H9 (cell line): ENCODE data around the gene SPTSSA. TPM values are rescaled to one million over a fixed set of nuclear protein-coding genes. Genes with fewer than 3 reads are reported as not detected.

Experiments
- DNase-seq: peaks from one replicate; pipeline ENCODE4 v3.0.0-alpha.2; 2017
- H2AFZ ChIP-seq: one replicate; pipeline ENCODE4 v1.6.1; 2013; ENCODE audit warnings: mild to moderate bottlenecking, low read length, control low read depth, moderate library complexity
- H2AK5ac ChIP-seq: 2 replicates; pipeline ENCODE4 v1.6.1; 2013; ENCODE audit warnings: low read length, control low read depth, mixed read lengths; ENCODE audit not compliant: insufficient read length
- H2BK120ac ChIP-seq: one replicate; pipeline ENCODE4 v1.6.1; 2013; ENCODE audit warnings: low read depth, mild to moderate bottlenecking, low read length, control low read depth, inconsistent platforms; ENCODE audit not compliant: poor library complexity, severe bottlenecking
- H2BK12ac ChIP-seq: 2 replicates; pipeline ENCODE4 v1.6.1; 2013; ENCODE audit warnings: low read length, control low read depth, mixed read lengths, low read depth; ENCODE audit not compliant: insufficient read length
- H2BK15ac ChIP-seq: 2 replicates; pipeline ENCODE4 v1.6.1; 2013; ENCODE audit warnings: low read depth, low read length, control low read depth
- H2BK20ac ChIP-seq: one replicate; pipeline ENCODE4 v1.6.1; 2013; ENCODE audit warnings: low read depth, mild to moderate bottlenecking, low read length, control low read depth, inconsistent platforms; ENCODE audit not compliant: poor library complexity, severe bottlenecking
- H2BK5ac ChIP-seq: 2 replicates; pipeline ENCODE4 v1.6.1; 2013; ENCODE audit warnings: low read length, control low read depth, mixed read lengths; ENCODE audit not compliant: insufficient read length
- H3K14ac ChIP-seq: 2 replicates; pipeline ENCODE4 v1.6.1; 2013; ENCODE audit warnings: low read length, control low read depth; ENCODE audit not compliant: insufficient read depth
- H3K18ac ChIP-seq: 2 replicates; pipeline ENCODE4 v1.6.1; 2013; ENCODE audit warnings: low read depth, mild to moderate bottlenecking, mixed read lengths, low read length, control low read depth; ENCODE audit not compliant: insufficient read length
- H3K23ac ChIP-seq: 2 replicates; pipeline ENCODE4 v1.6.1; 2013; ENCODE audit warnings: low read length, control low read depth, mixed read lengths, low read depth; ENCODE audit not compliant: insufficient read length
- H3K23me2 ChIP-seq: 2 replicates; pipeline ENCODE4 v1.6.1; 2013; ENCODE audit warnings: low read depth, mild to moderate bottlenecking, mixed read lengths, low read length, control low read depth; ENCODE audit not compliant: insufficient read length, poor library complexity, severe bottlenecking
- H3K27ac ChIP-seq: 2 replicates; pipeline ENCODE4 v1.5.1; 2013; ENCODE audit warnings: low read length, control low read depth, mixed read lengths, low read depth; ENCODE audit not compliant: insufficient read length
- H3K27me3 ChIP-seq: 2 replicates; pipeline ENCODE4 v1.6.1; 2013; ENCODE audit warnings: low read length, control low read depth, inconsistent platforms; ENCODE audit not compliant: insufficient read depth
- H3K4ac ChIP-seq: 2 replicates; pipeline ENCODE4 v1.6.1; 2013; ENCODE audit warnings: low read depth, mild to moderate bottlenecking, control low read depth, inconsistent platforms, low read length, moderate library complexity
- H3K4me1 ChIP-seq: 2 replicates; pipeline ENCODE4 v1.6.1; 2013; ENCODE audit warnings: low read length, control low read depth, inconsistent platforms; ENCODE audit not compliant: insufficient read depth
- H3K4me2 ChIP-seq: 2 replicates; pipeline ENCODE4 v1.6.1; 2013; ENCODE audit warnings: low read length, control low read depth, mixed read lengths; ENCODE audit not compliant: insufficient read length, insufficient read depth
- H3K56ac ChIP-seq: 2 replicates; pipeline ENCODE4 v1.6.1; 2013; ENCODE audit warnings: low read depth, mild to moderate bottlenecking, mixed read lengths, low read length, control low read depth; ENCODE audit not compliant: insufficient read length
- H3K79me1 ChIP-seq: 2 replicates; pipeline ENCODE4 v1.6.1; 2013; ENCODE audit warnings: low read depth, mild to moderate bottlenecking, moderate library complexity, low read length, control low read depth, inconsistent platforms; ENCODE audit not compliant: insufficient read depth, poor library complexity, severe bottlenecking
- H3K79me2 ChIP-seq: 2 replicates; pipeline ENCODE4 v1.6.1; 2013; ENCODE audit warnings: low read length, control low read depth, inconsistent platforms; ENCODE audit not compliant: insufficient read depth
- H3K9ac ChIP-seq: 2 replicates; pipeline ENCODE4 v1.6.1; 2013; ENCODE audit warnings: low read length, control low read depth, mixed read lengths; ENCODE audit not compliant: insufficient read length; ENCODE audit errors: extremely low read depth
- H3K9me3 ChIP-seq: one replicate; pipeline ENCODE4 v1.6.1; 2013; ENCODE audit warnings: low read depth, low read length, inconsistent platforms; ENCODE audit not compliant: control insufficient read depth
- H3T11ph ChIP-seq: one replicate; pipeline ENCODE4 v1.6.1; 2013; ENCODE audit warnings: mild to moderate bottlenecking, low read length, control low read depth, inconsistent platforms
- H4K20me1 ChIP-seq: one replicate; pipeline ENCODE4 v1.6.1; 2013; ENCODE audit not compliant: control insufficient read depth, insufficient read length, insufficient read depth
- H4K5ac ChIP-seq: 2 replicates; pipeline ENCODE4 v1.6.1; 2013; ENCODE audit warnings: low read depth, mild to moderate bottlenecking, mixed read lengths, low read length, control low read depth; ENCODE audit not compliant: insufficient read length
- H4K8ac ChIP-seq: replicated peaks from 2 replicates; pipeline ENCODE4 v1.6.1; 2013; ENCODE audit warnings: low read length, control low read depth, mixed read lengths, low read depth; ENCODE audit not compliant: insufficient read length
- H4K91ac ChIP-seq: 2 replicates; pipeline ENCODE4 v1.6.1; 2013; ENCODE audit warnings: low read depth, mild to moderate bottlenecking, moderate library complexity, mixed read lengths, low read length, control low read depth; ENCODE audit not compliant: insufficient read length
- H3K27ac Mint-ChIP-seq, 3 experiments: 2 replicates in 2 of 3; 3 replicates in 1 of 3; pipeline ENCODE4 v1.8.0; 2020 to 2021; ENCODE audit warnings: mixed read lengths in 3 of 3, mild to moderate bottlenecking in 1 of 3, moderate library complexity in 1 of 3
- H3K27me3 Mint-ChIP-seq: 2 replicates; pipeline ENCODE4 v1.8.0; 2021; ENCODE audit warnings: low read depth, mild to moderate bottlenecking, moderate library complexity, mixed read lengths
- H3K36me3 Mint-ChIP-seq, 3 experiments: 2 replicates in 2 of 3; 3 replicates in 1 of 3; pipeline ENCODE4 v1.8.0; 2020 to 2021; ENCODE audit warnings: low read depth in 3 of 3, mixed read lengths in 3 of 3; ENCODE audit not compliant: insufficient read depth in 1 of 3
- H3K4me1 Mint-ChIP-seq, 2 experiments: 2 replicates each; pipeline ENCODE4 v1.8.0; 2020; ENCODE audit warnings: mixed read lengths in 2 of 2
- H3K4me3 Mint-ChIP-seq, 2 experiments: 2 replicates in 1 of 2; 3 replicates in 1 of 2; pipeline ENCODE4 v1.8.0; 2020 to 2021; ENCODE audit warnings: mild to moderate bottlenecking in 2 of 2, mixed read lengths in 2 of 2, moderate library complexity in 1 of 2
- H3K9me3 Mint-ChIP-seq, 2 experiments: 2 replicates in 1 of 2; 3 replicates in 1 of 2; pipeline ENCODE4 v1.8.0; 2020; ENCODE audit warnings: mild to moderate bottlenecking in 2 of 2, mixed read lengths in 2 of 2, moderate library complexity in 1 of 2
- CTCF ChIP-seq: fragments of 200-600 bp; sonication (generic); conservative IDR thresholded peaks from 3 replicates; pipeline ENCODE4 v1.8.0; 2021; ENCODE audit warnings: antibody characterized with exemption, mild to moderate bottlenecking
- WGBS: extraction: QIAGEN DNeasy Blood & Tissue Kit; methylation state at CpG from one replicate; pipeline ENCODE4 v1.1.7; 2013; ENCODE audit warnings: missing lambda C conversion rate, low lambda C conversion rate, mixed read lengths; ENCODE audit not compliant: insufficient read length; ENCODE audit errors: extremely low coverage; 5-methylcytosine and 5-hydroxymethylcytosine counted together
- total RNA-seq: library from RNA; stranded (reverse); gene quantifications from 2 replicates; pipeline ENCODE4 v1.2.1, GENCODE V29; 2021

SPTSSA gene
- total RNA-seq, 1 experiment from 2014 or later = 23.3 TPM

- H3K9ac ChIP-seq = no peak overlapping the region
- no peak overlapping the region for H2BK12ac ChIP-seq
- no peak overlapping the region for H3K4ac ChIP-seq
- H3K79me1 ChIP-seq = no peaks in the 10 kb centered on the region
- no peak overlapping the region for H2BK5ac ChIP-seq
- no peak overlapping the region for H4K5ac ChIP-seq
- Mint-ChIP-seq H3K4me3 (no peak overlapping the region), H3K27me3 (peaks cover 1% of the 10 kb centered on the region), H3K9me3 (peaks cover 12 to 14% of the 10 kb centered on the region in 2 experiments), H3K4me1 (peaks cover 4 to 5% of the 10 kb centered on the region in 2 experiments; a peak in 2 of 4 replicates), H3K27ac (no peak overlapping the region), H3K36me3 (peaks cover 5 to 13% (median 6%) of the 10 kb centered on the region in 3 experiments; a peak in 5 of 7 replicates)
- no CpG with 5 or more reads among the region's 6 CpGs for WGBS
- no peak overlapping the region for H2BK15ac ChIP-seq
- no peak overlapping the region for H4K8ac ChIP-seq
- H3K14ac ChIP-seq = no peak overlapping the region
- H3K18ac ChIP-seq = no peak overlapping the region
- no peak overlapping the region for H3K23ac ChIP-seq
- no peak overlapping the region for H3K56ac ChIP-seq
- no peak for DNase-seq
- H3K23me2 ChIP-seq = no peaks in the 10 kb centered on the region
- no peak overlapping the region for H3K27ac ChIP-seq
- no peak overlapping the region for H3T11ph ChIP-seq
- H3K27me3 ChIP-seq = no peaks in the 10 kb centered on the region
- H3K4me2 ChIP-seq = no peak overlapping the region
- H3K79me2 ChIP-seq = no peaks in the 10 kb centered on the region
- no peaks in the 10 kb centered on the region for H3K4me1 ChIP-seq
- H2BK120ac ChIP-seq = no peak overlapping the region
- H2AFZ ChIP-seq = no peak overlapping the region
- H2AK5ac ChIP-seq = no peak overlapping the region
- no peak overlapping the region for H4K91ac ChIP-seq
- H2BK20ac ChIP-seq = no peak overlapping the region
- H3K9me3 ChIP-seq = no peaks in the 10 kb centered on the region
- no peak for TF ChIP-seq CTCF
- no peaks in the 10 kb centered on the region for H4K20me1 ChIP-seq
Measured at GRCh38 chr14:34420547-34421150, 41.4 kb downstream of the SPTSSA start.
